GM04504 (cell line): ENCODE data around the gene ADARB2.
"Not testable (repeated sequence)": the region's sequence is repeated elsewhere in the genome, so short reads cannot be mapped to it uniquely, and the experiment has no call there.

Experiments
- DNase-seq: peaks from one replicate; pipeline ENCODE4 v3.0.0-alpha.2; 2012; ENCODE audit warnings: low read depth

Gene ADARB2

DNA sequence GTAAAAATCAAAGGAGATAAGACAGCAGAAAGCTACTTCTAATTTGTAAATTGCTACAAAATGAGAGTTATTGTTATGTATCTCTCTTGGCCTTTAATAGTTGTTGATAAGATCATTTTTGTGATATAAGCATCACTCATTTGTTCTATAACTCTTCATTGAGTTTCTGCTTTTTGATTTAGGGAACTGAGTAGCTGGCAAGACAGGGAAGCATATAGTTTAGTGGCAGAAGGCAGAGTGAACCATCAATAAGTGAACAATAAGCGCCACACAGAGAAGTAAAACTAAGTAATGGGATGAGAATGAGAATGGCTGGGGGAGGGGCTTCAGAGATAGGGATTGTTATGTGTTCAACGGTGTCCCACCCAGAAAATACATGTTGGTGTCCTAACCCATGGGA, 245.4 kb downstream of the ADARB2 start:
- no peak for DNase-seq

DNA sequence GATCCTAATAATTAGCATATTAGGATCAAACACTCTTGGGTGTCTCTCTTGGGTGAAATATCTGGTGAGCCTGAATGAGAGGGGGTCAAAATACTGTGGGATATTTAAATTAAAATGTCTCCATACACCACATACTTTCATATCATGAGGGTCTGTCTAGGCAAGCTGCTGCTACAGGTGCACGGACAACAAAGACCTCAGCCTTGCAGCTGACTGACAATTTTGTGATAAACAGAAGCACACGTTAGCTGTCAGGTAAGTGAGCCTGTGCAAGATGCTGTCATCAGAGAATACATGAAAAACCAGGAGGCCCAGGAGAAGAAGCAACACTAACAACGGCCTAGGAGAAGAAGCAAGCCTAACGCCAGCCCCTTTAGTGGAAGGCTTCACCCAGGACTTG, 247.5 kb downstream of the ADARB2 start:
- no peak for DNase-seq

DNA sequence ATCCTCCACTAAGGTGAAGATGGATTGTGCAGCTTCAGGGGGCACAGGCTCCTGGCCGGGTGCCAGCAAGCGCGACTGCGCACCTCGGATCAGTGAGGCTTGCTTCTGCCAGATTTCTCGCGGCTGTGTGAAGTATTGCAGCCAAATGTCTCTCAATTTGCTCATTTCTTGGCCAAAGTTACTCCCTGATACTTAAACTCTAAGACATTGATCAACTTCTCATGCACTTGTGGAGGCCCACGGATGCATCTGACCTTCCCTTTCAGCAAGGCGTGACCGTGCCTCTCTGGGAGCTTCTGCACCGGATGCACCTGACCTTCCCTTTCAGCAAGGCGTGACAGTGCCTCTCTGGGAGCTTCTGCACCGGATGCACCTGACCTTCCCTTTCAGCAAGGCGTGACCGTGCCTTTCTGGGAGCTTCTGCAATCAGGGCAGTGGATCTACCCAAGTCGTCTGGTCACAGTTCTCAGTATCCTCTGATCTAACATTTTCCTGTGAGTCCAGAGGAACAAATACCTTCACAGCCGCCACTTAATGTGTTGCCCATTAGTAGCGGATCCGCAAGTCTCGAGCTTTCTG, 248.3 kb downstream of the ADARB2 start:
- no peak for DNase-seq

GRCh38 chr10:1486841-1487687, 250.3 kb downstream of the ADARB2 start:
- DNase-seq, result no peak

DNA sequence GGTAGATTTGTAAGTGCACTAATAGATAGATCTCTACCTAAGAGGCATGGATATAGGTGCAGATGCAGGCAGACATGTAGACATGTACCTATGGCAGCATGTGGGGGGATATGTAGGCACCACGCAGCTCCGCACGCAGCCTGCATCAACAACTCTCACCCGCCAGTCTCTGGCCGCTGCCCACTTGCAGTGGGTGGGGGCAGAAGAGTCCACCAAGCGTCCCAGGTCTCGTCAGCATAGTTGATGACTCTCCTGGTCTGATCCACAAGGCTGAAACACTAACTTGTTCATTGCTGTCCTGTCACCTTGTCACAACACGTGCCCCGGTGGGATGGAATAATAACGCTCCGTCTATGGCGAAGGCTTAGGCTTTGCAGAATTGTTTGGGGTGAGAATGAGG, 252.0 kb downstream of the ADARB2 start:
- DNase-seq, result no peak

DNA sequence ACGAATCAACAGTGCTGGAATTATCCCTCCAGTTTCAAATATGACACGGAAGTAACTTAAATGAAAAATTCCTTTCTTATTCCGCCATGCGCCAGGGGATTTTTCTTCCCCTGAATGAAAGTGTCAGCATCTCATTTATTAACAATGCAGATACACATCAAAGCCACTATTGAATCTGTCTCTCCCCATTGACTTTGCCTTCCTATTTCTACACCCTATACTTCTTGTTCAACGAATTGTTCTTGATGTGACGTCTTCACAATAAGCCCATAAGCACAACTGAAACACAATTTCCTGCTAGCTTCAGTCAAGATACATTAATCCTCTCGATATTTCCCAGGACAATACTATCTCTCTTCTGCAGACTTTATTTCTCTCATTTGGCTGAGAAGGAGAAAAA, 253.5 kb downstream of the ADARB2 start:
- no peak for DNase-seq

GRCh38 chr10:1483246-1483645, 254.1 kb downstream of the ADARB2 start:
- DNase-seq, result no peak

DNA sequence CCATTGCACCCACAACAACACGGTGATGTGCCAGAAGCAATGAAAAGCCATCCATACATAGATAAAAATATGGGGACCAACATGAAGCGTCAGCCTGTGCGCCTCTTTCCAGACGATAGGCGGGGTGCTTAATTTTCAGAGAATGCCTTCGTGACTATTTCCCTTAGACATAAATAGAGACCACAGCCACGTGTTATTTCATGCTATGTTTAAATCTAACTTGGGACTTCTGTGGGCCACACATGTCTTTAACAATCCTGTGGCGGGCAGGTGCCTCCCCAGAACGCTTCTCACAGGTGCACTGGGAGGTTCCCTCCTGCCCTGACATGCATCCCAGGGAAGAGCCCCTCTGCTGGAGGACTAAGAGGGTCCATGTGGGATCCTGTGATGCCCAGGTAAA, 259.7 kb downstream of the ADARB2 start:
- DNase-seq, result no peak

DNA sequence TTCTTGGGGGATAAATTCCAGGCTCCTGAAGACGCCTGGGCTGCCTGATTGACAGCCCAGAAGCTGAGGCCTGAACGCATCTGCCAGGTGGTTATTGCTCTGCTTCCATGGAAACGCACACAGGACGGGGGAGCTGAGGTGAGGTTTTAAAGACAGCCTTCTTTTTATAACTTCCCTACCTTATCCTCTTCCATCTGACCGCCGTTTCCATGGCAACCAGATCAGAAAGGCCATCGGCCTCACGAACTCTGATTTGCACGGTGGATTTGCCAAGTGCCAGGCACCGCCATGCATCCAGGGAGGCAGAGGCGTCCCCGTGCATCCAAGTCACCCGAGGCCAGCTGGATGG, 260.9 kb downstream of the ADARB2 start:
- no peak for DNase-seq

GRCh38 chr10:1475771-1476454, 261.4 kb downstream of the ADARB2 start:
- DNase-seq, result no peak

DNA sequence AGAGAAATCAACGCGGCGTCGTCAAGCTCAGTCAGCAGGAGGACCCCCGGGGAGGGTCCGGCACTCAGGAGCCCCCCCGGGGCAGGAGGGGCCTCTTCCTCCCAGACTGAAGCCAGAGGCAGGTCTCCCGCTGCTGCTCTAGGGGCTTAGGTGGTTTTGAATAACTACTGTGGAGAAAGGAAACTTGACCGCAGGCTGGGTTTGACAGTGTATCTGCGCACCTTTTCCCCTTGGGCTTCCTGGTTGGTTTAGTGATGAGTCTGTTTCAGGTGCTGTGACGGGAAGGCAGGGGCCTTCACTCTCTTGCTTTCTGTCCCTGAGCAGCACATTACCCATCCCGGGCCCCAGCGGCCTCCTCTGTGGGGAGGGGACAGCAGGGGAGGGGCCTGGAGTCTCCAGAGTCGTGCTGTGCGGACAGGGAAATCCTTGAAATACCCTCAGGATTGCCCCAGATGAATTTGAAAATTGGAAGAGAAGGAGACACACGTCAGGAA, 262.2 kb downstream of the ADARB2 start:
- DNase-seq, result no peak

DNA sequence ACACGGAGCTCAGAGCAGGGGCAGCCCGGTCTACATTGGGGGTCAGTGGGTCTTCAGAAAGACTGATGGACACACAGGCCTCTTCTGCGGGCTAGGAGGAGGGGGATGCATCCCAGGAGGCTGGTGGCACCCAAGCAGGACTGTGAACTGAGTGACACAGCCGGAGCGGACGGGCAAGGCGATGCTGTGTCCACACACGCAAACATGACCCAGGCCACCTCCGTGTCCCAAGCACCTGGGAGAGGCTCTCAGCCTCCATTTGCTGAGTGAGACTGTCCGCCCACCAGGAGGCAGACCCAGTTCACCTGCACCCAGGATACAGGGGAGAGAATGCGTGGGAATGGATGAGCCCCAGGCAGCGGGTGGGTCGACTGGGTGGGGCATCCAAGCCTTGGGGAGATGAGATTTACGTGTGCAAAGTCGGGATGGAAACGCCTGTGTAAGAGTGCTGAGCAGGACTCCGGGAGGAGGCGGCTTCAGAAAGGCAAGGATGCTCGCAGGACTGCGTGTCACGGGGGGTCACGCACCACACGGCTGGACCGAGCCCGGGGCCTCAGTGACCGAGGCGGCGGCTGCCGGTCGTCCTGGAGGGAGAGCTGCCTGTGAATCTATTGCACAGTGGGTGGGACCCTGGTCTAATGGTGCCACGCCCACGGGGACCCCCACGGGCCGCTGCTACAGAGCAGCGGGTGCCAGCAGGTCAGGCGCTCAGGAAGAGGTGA, 262.8 kb downstream of the ADARB2 start:
- no peak for DNase-seq

GRCh38 chr10:1473874-1474273, 263.5 kb downstream of the ADARB2 start:
- DNase-seq, result no peak

DNA sequence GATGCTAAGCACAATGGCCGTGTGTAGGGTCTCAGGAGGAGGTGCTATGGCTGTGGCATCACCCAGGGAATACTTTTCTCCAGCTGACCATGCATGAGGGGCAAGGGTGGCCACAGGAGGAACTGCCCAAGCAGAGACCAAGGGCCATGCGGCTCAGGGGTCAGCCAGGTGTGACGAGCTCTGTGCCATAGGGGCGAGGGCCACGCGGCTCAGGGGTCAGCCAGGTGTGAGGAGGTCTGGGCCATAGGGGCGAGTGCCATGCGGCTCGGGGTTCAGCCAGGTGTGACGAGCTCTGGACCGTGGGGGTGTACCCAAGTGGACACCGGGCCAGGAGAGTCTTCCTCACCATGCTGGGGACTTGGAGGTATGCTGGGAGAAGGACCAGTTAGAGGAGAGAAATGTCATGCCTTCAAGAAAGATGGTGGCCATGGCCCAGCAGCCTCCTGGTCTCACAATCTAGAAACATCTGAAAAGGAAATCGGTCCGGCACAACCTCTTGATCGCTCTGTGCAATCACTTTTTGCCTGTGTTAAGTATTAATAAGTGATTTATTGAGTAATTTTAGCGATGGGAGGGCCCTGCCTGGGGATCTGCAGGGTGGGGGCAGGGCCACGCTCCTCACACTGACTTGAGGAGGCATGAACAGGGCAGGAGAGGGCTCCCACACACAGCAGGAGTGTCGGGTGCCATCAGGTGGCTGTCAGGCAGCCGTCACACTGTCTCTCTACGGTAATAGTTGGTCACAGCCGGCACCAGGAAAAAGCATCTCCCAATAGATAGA, 265.0 kb downstream of the ADARB2 start:
- no peak for DNase-seq

- no peak for DNase-seq
These were observed 268.5 kb downstream of the ADARB2 start for GRCh38 chr10:1468811-1469210.

DNA sequence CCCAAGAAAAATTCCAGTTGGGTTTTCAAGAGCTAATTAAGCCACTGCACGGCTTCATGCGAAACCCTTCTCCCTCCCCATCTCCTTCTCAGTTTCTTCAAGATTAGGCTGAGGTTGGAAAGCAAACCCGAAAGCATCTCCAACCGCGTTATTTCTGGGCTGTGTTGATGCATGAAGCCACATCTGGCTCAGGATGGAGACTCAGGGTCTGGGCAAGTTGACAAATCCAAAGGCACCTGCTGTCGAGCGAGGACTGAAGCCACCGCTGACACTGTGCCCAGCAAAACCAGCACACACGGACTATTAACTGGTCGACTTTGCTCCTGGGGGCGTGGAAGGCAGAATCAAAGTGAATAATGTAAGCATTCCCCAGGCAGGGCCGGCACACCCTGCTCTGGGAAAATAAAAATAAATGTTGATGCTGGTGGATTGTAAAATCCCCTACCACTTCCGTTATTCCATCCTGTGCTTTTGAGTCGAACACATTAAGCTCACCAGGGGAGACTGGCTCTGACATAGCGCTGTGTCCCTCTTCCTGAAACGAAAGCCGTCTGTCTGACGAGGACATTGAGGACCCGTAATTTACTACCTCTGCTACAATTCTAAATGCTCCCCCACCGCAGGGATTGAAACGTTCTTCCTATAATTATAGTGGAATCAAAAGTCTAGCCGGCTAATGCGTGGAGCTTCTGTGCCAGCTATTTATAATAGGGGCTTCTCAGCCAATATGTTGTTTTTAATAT, 269.8 kb downstream of the ADARB2 start:
- no peak for DNase-seq

DNA sequence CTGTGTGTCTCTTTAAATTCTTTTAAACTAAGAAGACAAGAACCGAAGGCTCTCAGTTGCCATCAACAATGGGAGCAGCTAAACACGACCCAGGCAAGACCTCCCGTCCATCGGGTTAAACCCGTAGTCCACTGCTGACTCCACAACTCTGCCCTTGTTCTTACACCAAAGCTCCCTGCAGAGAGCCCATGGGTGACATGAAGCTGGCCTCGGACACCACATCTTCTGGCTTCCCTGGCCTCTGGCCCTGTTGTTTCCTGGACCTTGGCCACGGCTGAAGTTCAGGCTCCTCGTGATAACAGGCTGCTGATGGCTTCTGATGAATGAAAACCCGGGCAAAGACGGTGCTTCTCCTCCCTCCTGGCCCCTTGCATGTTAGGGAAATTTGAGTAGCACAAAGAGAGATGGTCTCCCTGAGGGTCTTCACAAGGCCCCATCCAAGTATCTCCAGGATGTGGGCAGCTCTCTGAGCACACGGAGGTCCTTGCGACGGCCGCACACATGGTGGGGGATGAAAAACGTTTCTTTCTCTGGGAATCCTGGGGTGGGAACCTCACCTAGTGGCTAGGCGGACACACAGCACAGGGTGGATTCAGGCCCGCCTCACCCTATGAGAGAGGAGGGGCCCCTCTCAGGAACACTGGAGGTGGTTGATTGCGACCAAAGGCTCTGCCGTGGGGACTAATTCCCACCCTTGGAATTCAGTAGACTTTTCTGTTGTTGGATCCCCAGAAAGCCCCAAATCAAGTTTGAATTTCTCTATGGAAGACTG, 271.1 kb downstream of the ADARB2 start:
- DNase-seq, result no peak

DNA sequence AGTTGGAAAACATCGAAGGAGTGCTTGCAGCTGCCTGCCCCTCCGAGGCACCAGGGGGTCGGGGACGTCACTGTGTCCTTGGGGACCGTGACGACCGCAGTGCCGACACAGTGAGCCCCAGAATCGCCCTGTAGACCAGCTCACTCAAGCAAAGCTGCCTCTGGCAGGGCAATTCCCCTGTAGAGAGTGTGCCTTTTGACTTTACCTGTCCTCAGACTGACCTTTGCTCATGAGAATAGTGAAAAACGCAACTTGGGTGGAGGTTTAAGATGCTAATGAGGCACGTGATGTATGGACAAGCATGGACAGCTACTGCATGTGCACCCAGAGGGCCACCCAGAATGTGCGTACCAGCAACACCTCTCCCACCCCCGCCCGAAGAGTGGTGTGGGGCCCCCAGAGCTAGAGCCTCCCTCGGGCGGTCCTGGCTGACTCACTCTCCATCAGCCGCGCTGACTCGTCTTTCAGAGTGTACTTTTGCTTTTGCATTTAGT, 271.9 kb downstream of the ADARB2 start:
- DNase-seq, result no peak

- DNase-seq, result no peak
These were observed 272.4 kb downstream of the ADARB2 start for GRCh38 chr10:1464881-1465417.

DNA sequence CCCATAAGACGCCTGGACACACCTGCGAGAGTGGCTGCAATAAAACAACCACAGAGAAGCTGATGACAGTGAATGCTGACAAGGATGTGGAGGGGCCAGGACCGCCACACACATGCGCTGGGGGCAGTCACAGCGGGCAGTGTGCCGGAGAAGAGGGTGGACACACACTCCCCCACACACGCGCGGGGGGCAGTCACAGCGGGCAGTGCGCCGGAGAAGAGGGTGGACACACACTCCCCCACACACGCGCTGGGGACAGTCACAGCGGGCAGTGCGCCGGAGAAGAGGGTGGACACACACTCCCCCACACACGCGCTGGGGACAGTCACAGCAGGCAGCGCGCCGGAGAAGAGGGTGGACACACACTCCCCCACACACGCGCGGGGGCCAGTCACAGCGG, 273.4 kb downstream of the ADARB2 start:
- DNase-seq, result not testable (repeated sequence)
